Body of pancreas (tissue), 4 donors: ENCODE data around the gene WDFY4. TPM values are rescaled to one million over a fixed set of nuclear protein-coding genes. Genes with fewer than 3 reads are reported as not detected.
A peak's percentile ranks its signal among the peaks of the same experiment; 100 is the strongest.

Experiments
- ATAC-seq: fragments of 150-250 bp; one replicate; pipeline ENCODE4 v1.9.1; 2016
- DNase-seq, 4 donors: peaks; one replicate each; pipeline ENCODE4 v3.0.0-alpha.2; 2019
- H3K27ac ChIP-seq, 4 donors: fragments of 200-600 bp; sonication (generic); 1 replicate in 3 of 4; 2 replicates in 1 of 4; pipeline versions ENCODE4 v1.5.1 to v1.6.1; 2016 to 2019; ENCODE audit warnings: mild to moderate bottlenecking in 1 of 4, mixed read lengths in 1 of 4, moderate library complexity in 1 of 4
- H3K27me3 ChIP-seq, 2 donors: fragments of 200-600 bp; sonication (generic); one replicate each; pipeline ENCODE4 v1.6.0; 2016; ENCODE audit warnings: mild to moderate bottlenecking in 1 of 2
- H3K36me3 ChIP-seq, 2 donors: fragments of 200-600 bp; sonication (generic); replicated peaks in 1 of 2; 2 replicates each; pipeline ENCODE4 v1.5.1; 2016; ENCODE audit warnings: low read depth in 2 of 2; ENCODE audit not compliant: insufficient read depth in 1 of 2
- H3K4me1 ChIP-seq: fragments of 200-600 bp; sonication (generic); one replicate; pipeline ENCODE4 v1.6.0; 2016
- H3K4me3 ChIP-seq, 2 donors: fragments of 200-600 bp; sonication (generic); 1 replicate in 1 of 2; 2 replicates in 1 of 2; pipeline ENCODE4 v1.5.1; 2016 to 2019
- H3K9me3 ChIP-seq, 3 donors: fragments of 200-600 bp; sonication (generic); 1 replicate in 2 of 3; 2 replicates in 1 of 3; pipeline ENCODE4 v1.5.1; 2016
- CTCF ChIP-seq, 7 experiments: fragments of 450-650 bp in 4 of 7; fragments of 200-600 bp in 3 of 7; sonication (generic) in 3 of 7; IDR thresholded peaks; one replicate each; pipeline ENCODE4 v1.5.1; 2016 to 2019; ENCODE audit warnings: antibody characterized with exemption in 7 of 7
- POLR2A ChIP-seq, 3 donors: fragments of 450-650 bp; IDR thresholded peaks; one replicate each; pipeline ENCODE4 v1.6.1; 2016; ENCODE audit warnings: antibody characterized with exemption in 3 of 3, mild to moderate bottlenecking in 2 of 3
- WGBS, 2 donors: methylation state at CpG; one replicate each; pipeline ENCODE4 v1.1.5; 2017; 5-methylcytosine and 5-hydroxymethylcytosine counted together
- intact Hi-C: fragments of 100-400 bp; cut with DNase I; formaldehyde crosslinking; loops from one replicate; pipeline ENCODE4 v1.15.1; 2023
- total RNA-seq, 2 donors: library from RNA; depleted of rRNA; stranded (reverse); fragments of >200 nt; gene quantifications; one replicate each; pipeline ENCODE4 v1.1.0, GENCODE V29; 2016

The WDFY4 gene
- total RNA-seq, 2 donors from 2014 or later: 0.66 to 2.3 TPM

GRCh38 chr10:48898426-48898825 is 213.8 kb downstream of the WDFY4 start:
- Histone ChIP-seq H3K4me3 (no peak overlapping the region), H3K9me3 (no peaks in the 10 kb centered on the region), H3K36me3 (no peaks in the 10 kb centered on the region), H3K27ac (no peak overlapping the region), H3K4me1 (no peaks in the 10 kb centered on the region), H3K27me3 (no peaks in the 10 kb centered on the region)
- no peak for TF ChIP-seq POLR2A (IDR thresholded peaks at IDR 0.05)
- TF ChIP-seq CTCF (IDR thresholded peaks at IDR 0.05): no peak
- intact Hi-C loops: no loop called here
- 71 to 86% methylated on average over 1 of the region's 1 CpG for WGBS, 2 donors
- DNase-seq (no peak), ATAC-seq (no peak)

- Histone ChIP-seq H3K27ac (no peak overlapping the region), H3K4me3 (no peak overlapping the region), H3K4me1 (no peaks in the 10 kb centered on the region), H3K27me3 (no peaks in the 10 kb centered on the region), H3K9me3 (no peaks in the 10 kb centered on the region), H3K36me3 (no peaks in the 10 kb centered on the region)
- WGBS, 2 donors: 78 to 86% methylated on average over 7 of the region's 8 CpGs
- TF ChIP-seq POLR2A (IDR thresholded peaks at IDR 0.05) (no peak), CTCF (IDR thresholded peaks at IDR 0.05) (no peak)
- DNase-seq: no peak
- intact Hi-C loops: no loop called here
- no peak for ATAC-seq
Observed at GRCh38 chr10:48899781-48900180, 215.1 kb downstream of the WDFY4 start.

- DNase-seq: peak in 1 of 4 donors; percentile 10
- H3K9me3 ChIP-seq: no peaks in the 10 kb centered on the region
- no peaks in the 10 kb centered on the region for H3K36me3 ChIP-seq
- ATAC-seq: no peak
- H3K4me3 ChIP-seq: no peak overlapping the region
- no peak overlapping the region for H3K27ac ChIP-seq
- no peaks in the 10 kb centered on the region for H3K4me1 ChIP-seq
- intact Hi-C loops: no loop called here
- WGBS, 2 donors: 52 to 88% methylated on average over 2 of the region's 2 CpGs
- H3K27me3 ChIP-seq: no peaks in the 10 kb centered on the region
- TF ChIP-seq POLR2A (IDR thresholded peaks at IDR 0.05) (no peak), CTCF (IDR thresholded peaks at IDR 0.05) (no peak)
Observed at GRCh38 chr10:48900371-48900801, 215.7 kb downstream of the WDFY4 start.

- no peak for TF ChIP-seq CTCF (IDR thresholded peaks at IDR 0.05)
- no peak for TF ChIP-seq POLR2A (IDR thresholded peaks at IDR 0.05)
- no peak overlapping the region for H3K27ac ChIP-seq
- H3K27me3 ChIP-seq: no peaks in the 10 kb centered on the region
- ATAC-seq: no peak
- no peak overlapping the region for H3K4me3 ChIP-seq
- DNase-seq: no peak
- no peaks in the 10 kb centered on the region for H3K9me3 ChIP-seq
- H3K36me3 ChIP-seq: no peaks in the 10 kb centered on the region
- intact Hi-C loops: no loop called here
- no peaks in the 10 kb centered on the region for H3K4me1 ChIP-seq
- 65 to 66% methylated on average over 5 of the region's 5 CpGs for WGBS, 2 donors
Observed at GRCh38 chr10:48901319-48901718, 216.6 kb downstream of the WDFY4 start.

DNA sequence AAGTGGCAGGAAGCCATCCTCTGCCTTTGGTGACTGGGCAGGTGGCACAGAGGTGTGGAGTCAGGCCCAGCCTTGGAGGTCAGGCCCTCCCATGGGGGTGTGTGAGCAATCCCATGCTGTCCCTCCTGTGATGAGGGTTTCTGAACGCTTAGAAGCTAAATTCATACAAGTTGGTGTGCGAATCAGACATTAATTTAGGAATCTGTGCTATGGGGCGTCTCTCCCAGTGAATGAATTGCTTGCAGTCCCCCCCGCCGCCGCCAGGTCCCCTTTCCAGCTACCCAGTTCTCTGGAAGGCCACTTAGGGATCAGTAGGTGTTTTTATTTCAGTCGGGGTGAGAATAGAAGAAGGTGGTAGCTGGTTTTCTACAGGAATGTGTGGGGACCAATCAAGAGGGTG is 217.4 kb downstream of the WDFY4 start:
- no peak overlapping the region for H3K4me3 ChIP-seq
- no peak overlapping the region for H3K27ac ChIP-seq
- no peaks in the 10 kb centered on the region for H3K4me1 ChIP-seq
- DNase-seq (no peak), ATAC-seq (no peak)
- no peaks in the 10 kb centered on the region for H3K27me3 ChIP-seq
- 71 to 89% methylated on average over 7 of the region's 7 CpGs for WGBS, 2 donors
- H3K36me3 ChIP-seq: no peaks in the 10 kb centered on the region
- intact Hi-C loops: no loop called here
- H3K9me3 ChIP-seq: no peaks in the 10 kb centered on the region
- TF ChIP-seq CTCF (IDR thresholded peaks at IDR 0.05) (no peak), POLR2A (IDR thresholded peaks at IDR 0.05) (no peak)
